Fibroblast of the aortic adventitia (primary cell): ENCODE measurements around the gene CFTR. TPM values are rescaled to one million over a fixed set of nuclear protein-coding genes. Genes with fewer than 3 reads are reported as not detected.

ENCODE experiments used
- DNase-seq: peaks from one replicate; pipeline ENCODE4 v3.0.0-alpha.2; 2010; ENCODE audit warnings: low read depth
- H3K4me3 ChIP-seq: 2 replicates; pipeline ENCODE4 v1.5.1; 2011; ENCODE audit warnings: low read depth, mild to moderate bottlenecking, control low read depth, low read length, moderate library complexity
- CTCF ChIP-seq: IDR thresholded peaks from 2 replicates; pipeline ENCODE4 v1.5.1; 2011; ENCODE audit warnings: mild to moderate bottlenecking, low read length, control low read depth, inconsistent platforms; ENCODE audit not compliant: insufficient read depth
- total RNA-seq: library from RNA; depleted of rRNA; stranded (reverse); fragments of >200 nt; gene quantifications from 2 replicates; pipeline ENCODE4 v1.2.3, GENCODE V29; 2012; ENCODE audit warnings: low replicate concordance

CFTR gene
- total RNA-seq, 1 donor, result 0.09 TPM

GRCh38 chr7:117530390-117530789 lies 50.6 kb downstream of the CFTR start:
- DNase-seq, result no peak
- no peak for TF ChIP-seq CTCF
- no peak overlapping the region for H3K4me3 ChIP-seq

GRCh38 chr7:117531595-117532244 lies 51.9 kb downstream of the CFTR start:
- no peak for DNase-seq
- no peak overlapping the region for H3K4me3 ChIP-seq
- TF ChIP-seq CTCF, result no peak

- DNase-seq, result no peak
- no peak for TF ChIP-seq CTCF
- H3K4me3 ChIP-seq, result no peak overlapping the region
Measured at GRCh38 chr7:117538053-117538452, 58.2 kb downstream of the CFTR start.

GRCh38 chr7:117544061-117544460 lies 64.2 kb downstream of the CFTR start:
- no peak overlapping the region for H3K4me3 ChIP-seq
- no peak for DNase-seq
- no peak for TF ChIP-seq CTCF

- no peak for TF ChIP-seq CTCF
- no peak overlapping the region for H3K4me3 ChIP-seq
- no peak for DNase-seq
Measured at GRCh38 chr7:117548035-117548434, 68.2 kb downstream of the CFTR start.

- no peak overlapping the region for H3K4me3 ChIP-seq
- no peak for DNase-seq
- no peak for TF ChIP-seq CTCF
Measured at GRCh38 chr7:117550625-117551024, 70.8 kb downstream of the CFTR start.

GRCh38 chr7:117552660-117553059 lies 72.8 kb downstream of the CFTR start:
- DNase-seq, result no peak
- TF ChIP-seq CTCF, result no peak
- no peak overlapping the region for H3K4me3 ChIP-seq
